ENCODE data around the gene JMJD4.

- TF ChIP-seq CTCF (IDR thresholded peaks at IDR 0.05) (no peak), POLR2A (IDR thresholded peaks at IDR 0.05) (no peak)
Measured at GRCh38 chr1:227774051-227774731, 39.1 kb upstream of the JMJD4 start.

Measured in adrenal gland (tissue), 5 donors.